Fibroblast of mammary gland (primary cell): ENCODE results near the gene ZMAT3.

Source experiments
- DNase-seq: peaks from one replicate; pipeline ENCODE4 v3.0.0-alpha.2; 2010; ENCODE audit warnings: low read depth
- H3K4me3 ChIP-seq: 2 replicates; pipeline ENCODE4 v1.5.1; 2011; ENCODE audit warnings: low read depth, mild to moderate bottlenecking, low read length, moderate library complexity; ENCODE audit not compliant: control insufficient read depth
- CTCF ChIP-seq: conservative IDR thresholded peaks from 2 replicates; pipeline ENCODE4 v1.5.1; 2011; ENCODE audit warnings: low read depth, low read length, inconsistent platforms; ENCODE audit not compliant: control insufficient read depth, insufficient read depth

Gene ZMAT3

GRCh38 chr3:179100652-179101051 is 29.0 kb upstream of the ZMAT3 start:
- no peak for TF ChIP-seq CTCF
- H3K4me3 ChIP-seq, result no peak overlapping the region
- DNase-seq, result peak; percentile 81

- peak; percentile 66 for DNase-seq
- peak; percentile 21 for TF ChIP-seq CTCF
- no peak overlapping the region for H3K4me3 ChIP-seq
These were observed 26.9 kb upstream of the ZMAT3 start for GRCh38 chr3:179098388-179099077.

- H3K4me3 ChIP-seq, result no peak overlapping the region
- DNase-seq, result peak; percentile 34
- no peak for TF ChIP-seq CTCF
These were observed 22.2 kb upstream of the ZMAT3 start for GRCh38 chr3:179093807-179094206.

- H3K4me3 ChIP-seq, result no peak overlapping the region
- DNase-seq, result no peak
- TF ChIP-seq CTCF, result no peak
These were observed 19.5 kb upstream of the ZMAT3 start for GRCh38 chr3:179091113-179091512.

GRCh38 chr3:179088306-179088705 is 16.7 kb upstream of the ZMAT3 start:
- no peak for TF ChIP-seq CTCF
- peak; percentile 30 for DNase-seq
- no peak overlapping the region for H3K4me3 ChIP-seq

GRCh38 chr3:179083977-179084376 is 12.4 kb upstream of the ZMAT3 start:
- no peak overlapping the region for H3K4me3 ChIP-seq
- no peak for DNase-seq
- no peak for TF ChIP-seq CTCF

GRCh38 chr3:179082416-179082815 is 10.8 kb upstream of the ZMAT3 start:
- peak; percentile 23 for DNase-seq
- no peak for TF ChIP-seq CTCF
- H3K4me3 ChIP-seq, result no peak overlapping the region
